G401 (cell line): Measurements from ENCODE around the gene SFTPB. TPM values are rescaled to one million over a fixed set of nuclear protein-coding genes. Genes with fewer than 3 reads are reported as not detected.
A peak's percentile ranks its signal among the peaks of the same experiment; 100 is the strongest.
"Not testable (repeated sequence)": the region's sequence is repeated elsewhere in the genome, so short reads cannot be mapped to it uniquely, and the experiment has no call there.

ENCODE experiments used
- DNase-seq: peaks from one replicate; pipeline ENCODE4 v3.0.0-alpha.2; 2015; ENCODE audit warnings: low spot score
- in situ Hi-C: cut with HindIII; loops from 2 replicates; pipeline ENCODE4 v1.10.0; 2016; ENCODE audit warnings: low sequenced_read_pairs, mixed read lengths
- total RNA-seq: library from RNA; depleted of rRNA; stranded (reverse); fragments of >200 nt; shearing (Covaris generic); gene quantifications from 2 replicates; pipeline ENCODE4 v1.2.3, GENCODE V29; 2014

Gene SFTPB
- total RNA-seq, 1 experiment from 2014 or later = not detected

DNA sequence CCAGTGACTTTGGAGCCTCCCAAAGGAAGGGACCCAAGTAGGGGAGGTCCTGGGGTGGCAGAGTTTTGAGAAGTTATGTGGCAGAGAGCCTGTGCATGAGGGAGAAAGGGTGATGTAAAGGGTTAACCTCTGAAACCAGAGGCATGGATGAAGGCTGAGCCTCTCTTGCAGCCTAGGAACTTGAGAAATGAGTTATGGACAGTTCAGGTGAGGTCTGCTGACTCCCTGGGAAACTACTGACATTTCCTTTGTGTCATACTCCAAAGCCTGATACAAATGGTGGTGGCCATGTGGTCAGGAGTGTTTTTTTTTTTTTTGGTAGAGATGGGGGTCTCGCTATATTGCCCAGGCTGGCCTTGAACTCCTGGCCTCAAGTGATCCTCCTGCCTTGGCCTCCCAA is 13.8 kb upstream of the SFTPB start:
- DNase-seq = no peak
- in situ Hi-C loops = no loop called here

DNA sequence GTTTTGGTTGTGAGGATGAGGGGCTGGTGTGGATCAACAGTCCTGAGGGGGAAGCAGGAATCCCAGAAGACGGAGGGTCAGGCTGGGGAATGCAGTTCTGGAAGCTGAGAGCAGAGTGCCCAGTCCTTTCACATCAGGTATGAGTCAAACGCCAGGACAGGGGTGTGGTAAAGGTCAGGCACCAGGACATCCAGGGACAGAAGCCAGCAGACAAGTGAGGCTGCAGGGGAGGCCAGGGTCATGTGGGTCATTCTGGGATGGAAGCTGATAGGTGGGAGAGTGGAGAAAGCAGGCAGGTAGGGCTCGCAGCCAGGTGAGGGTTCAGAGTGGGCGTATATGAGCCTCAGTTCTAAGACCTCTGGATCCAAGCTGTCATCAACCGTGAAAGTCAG is 13.4 kb upstream of the SFTPB start:
- no peak for DNase-seq
- in situ Hi-C loops = no loop called here

DNA sequence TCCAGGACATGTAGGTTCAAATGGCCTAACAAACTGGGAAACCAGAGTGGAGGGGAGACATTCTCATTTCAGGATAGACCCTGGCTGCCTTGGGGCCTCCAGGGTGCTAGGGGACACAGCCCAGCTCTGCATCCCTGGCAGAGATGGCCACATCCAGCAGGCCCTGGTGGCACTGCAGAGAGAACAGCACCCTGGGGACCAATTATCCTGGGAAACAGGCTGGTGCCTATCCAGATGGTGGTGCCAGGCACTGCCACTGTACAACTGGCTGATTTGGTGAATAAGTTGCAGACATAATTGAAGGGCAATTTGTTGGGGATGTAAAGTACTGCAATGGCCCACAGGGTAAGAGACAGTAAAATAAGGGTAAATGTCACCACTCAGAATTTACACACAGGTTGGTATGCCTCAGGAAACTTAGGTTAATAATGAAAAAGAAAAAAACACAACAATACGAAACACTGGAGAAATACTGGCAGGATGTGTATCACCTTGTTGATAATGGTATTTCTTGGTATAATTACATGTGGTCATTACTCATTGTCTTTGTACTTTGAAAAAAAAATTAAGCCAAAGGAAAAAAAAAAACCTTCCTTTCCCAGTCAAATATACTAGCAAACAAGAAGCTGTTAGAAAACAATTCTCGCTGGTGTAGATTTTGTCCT is 12.8 kb upstream of the SFTPB start:
- no peak for DNase-seq
- in situ Hi-C loops = no loop called here

- DNase-seq = peak; percentile 61
- in situ Hi-C loops = no loop called here
Measured at GRCh38 chr2:85678794-85679672, 11.0 kb upstream of the SFTPB start.

DNA sequence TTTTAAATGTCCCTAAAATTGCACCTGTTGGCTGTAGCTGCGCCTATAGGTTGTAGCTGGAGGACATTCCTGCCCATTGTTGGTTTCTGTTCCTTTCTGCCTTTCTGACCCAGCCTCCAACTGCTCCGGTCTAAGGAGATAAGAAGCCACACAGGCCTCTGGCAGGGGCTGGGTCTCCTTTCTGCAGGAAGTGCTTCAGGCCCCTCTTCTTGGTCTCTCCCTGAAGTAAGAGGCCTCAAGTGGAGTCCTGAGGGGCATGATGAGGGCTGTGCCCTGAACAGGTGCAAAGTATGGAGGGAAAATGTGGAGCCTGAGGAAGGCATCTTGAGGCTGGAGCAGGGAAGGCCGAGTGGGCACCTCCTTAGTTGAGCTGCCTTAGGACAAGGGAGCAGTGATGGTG is 10.4 kb upstream of the SFTPB start:
- in situ Hi-C loops = no loop called here

DNA sequence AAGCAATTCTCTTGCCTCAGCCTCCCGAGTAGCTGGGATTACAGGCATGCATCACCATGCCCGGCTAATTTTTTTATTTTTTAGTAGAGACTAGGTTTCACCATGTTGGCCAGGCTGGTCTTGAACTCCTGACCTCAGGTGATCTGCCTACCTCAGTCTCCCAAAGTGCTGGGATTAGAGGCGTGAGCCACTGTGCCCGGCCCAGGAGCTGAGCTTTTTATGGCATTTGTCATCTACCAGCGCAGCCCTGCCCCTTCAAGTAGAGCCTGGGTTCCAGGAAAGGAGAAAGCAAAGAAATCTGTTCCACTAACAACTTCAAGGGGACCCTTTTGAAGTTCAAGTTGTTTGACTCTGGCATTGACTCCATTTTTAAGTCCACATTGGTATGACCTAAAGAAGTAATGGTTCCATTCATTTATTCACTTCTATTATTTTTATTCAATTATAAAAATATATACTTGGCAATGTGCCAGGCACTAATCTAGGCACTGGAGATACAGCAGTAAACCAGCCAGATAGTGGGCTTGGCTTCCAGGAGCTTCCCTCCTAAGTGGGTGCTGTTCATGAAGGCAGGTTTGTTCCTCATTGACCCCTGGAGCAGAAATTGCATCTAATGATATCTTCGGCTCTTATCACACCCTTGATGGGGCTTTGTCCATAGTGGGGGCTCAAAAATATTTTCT is 8.0 kb upstream of the SFTPB start:
- in situ Hi-C loops = no loop called here
- no peak for DNase-seq

More for the DNA sequence above, 10.4 kb upstream of the SFTPB start:
- DNase-seq = no peak

GRCh38 chr2:85675427-85675826 is 7.4 kb upstream of the SFTPB start:
- in situ Hi-C loops = no loop called here
- no peak for DNase-seq

- DNase-seq = no peak
- in situ Hi-C loops = no loop called here
Measured at GRCh38 chr2:85674417-85674816, 6.4 kb upstream of the SFTPB start.

- DNase-seq = no peak
- in situ Hi-C loops = no loop called here
Measured at GRCh38 chr2:85673716-85674375, 5.8 kb upstream of the SFTPB start.

DNA sequence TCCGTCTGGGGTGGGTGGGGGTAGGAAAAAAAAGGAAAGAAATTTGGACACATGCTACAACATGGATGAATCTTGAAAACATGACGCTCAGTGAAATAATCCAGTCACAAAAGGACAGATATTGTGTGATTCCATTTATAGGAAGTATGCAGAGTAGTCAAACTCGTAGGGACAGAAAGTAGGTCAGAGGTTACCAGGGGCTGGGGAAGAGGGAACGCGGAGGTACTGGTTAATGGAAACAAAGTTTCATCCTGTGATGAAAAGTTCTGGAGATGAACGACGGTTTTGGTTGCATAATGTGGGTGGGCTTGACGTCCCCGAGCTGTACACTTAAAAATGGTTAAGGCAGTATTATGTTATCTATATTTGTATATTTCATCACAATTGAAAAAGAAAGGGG is 4.5 kb upstream of the SFTPB start:
- no peak for DNase-seq
- in situ Hi-C loops = no loop called here

GRCh38 chr2:85670416-85670815 is 2.4 kb upstream of the SFTPB start:
- DNase-seq, in situ Hi-C loops: not testable (repeated sequence)

GRCh38 chr2:85669549-85669948 is 1.6 kb upstream of the SFTPB start:
- in situ Hi-C loops = no loop called here
- DNase-seq = no peak

DNA sequence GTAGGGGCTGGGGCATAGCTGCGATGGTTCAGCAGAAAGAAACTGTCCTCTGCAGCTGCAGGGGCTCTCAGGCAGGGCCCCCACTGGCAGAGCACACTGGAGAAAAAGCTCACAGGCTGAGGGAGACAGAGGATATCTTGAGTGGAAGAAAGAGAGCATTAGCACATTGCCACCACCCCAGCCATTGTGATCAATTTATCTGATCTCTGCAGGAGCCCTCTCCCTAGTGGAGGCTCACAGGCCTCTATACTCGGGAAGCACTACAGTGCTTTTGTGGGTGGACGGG is 801 bp upstream of the SFTPB start:
- DNase-seq = no peak
- in situ Hi-C loops = no loop called here

GRCh38 chr2:85667561-85668008 is 414 bp downstream of the SFTPB start:
- in situ Hi-C loops = no loop called here
- no peak for DNase-seq

DNA sequence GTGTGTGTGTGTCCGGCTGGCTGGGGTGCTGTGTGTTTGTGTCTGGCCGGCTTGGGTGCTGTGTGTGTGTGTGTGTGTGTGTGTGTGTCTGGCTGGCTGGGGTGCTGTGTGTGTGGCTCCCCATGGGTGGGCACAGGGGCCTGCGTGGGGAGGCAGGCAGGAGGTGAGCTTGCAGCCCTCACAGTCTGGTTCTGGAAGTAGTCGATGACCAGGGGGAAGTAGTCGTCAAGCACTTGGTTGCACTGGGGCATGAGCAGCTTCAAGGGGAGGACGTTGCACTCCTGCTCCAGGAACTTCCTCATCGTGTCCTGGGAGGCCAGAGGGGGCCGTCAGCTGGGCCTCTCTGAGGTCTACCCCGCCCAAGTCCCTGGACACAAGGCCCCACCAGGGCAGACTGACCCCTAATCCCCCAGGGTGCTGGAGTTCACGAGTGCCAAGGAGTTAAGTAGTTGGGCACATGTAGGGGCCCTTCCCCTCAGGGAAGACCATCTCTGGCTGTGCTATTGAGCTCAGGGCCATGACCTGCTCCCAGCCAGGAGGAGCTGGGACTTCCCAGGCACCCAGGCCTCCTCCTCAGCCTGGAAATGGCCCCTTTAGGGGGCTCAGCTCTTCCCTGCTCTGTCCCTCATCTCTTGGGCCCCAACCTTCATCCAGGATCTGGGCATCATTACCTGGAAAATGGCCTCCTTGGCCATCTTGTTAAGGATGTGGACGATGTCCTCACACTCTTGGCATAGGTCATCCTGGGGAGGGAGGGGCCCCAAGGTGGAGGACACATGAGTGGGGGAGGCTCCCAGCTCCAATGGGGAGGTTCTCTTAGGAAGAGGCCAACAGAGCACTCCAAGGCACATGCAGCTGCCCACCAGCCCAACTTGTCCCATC is 1.3 kb downstream of the SFTPB start:
- DNase-seq = no peak
- in situ Hi-C loops = no loop called here

GRCh38 chr2:85666016-85666415 is 2.0 kb downstream of the SFTPB start:
- no peak for DNase-seq
- in situ Hi-C loops = no loop called here

GRCh38 chr2:85665264-85665937 is 2.6 kb downstream of the SFTPB start:
- in situ Hi-C loops = no loop called here
- DNase-seq = no peak
